Breast epithelium (tissue), 3 donors: ENCODE data around the gene CASZ1.

ENCODE experiments used
- CTCF ChIP-seq, 3 donors: fragments of 450-650 bp; IDR thresholded peaks; one replicate each; pipeline ENCODE4 v1.5.1; 2016 to 2017; ENCODE audit warnings: antibody characterized with exemption in 3 of 3, mild to moderate bottlenecking in 3 of 3, moderate library complexity in 3 of 3
- POLR2A ChIP-seq: fragments of 450-650 bp; IDR thresholded peaks from one replicate; pipeline ENCODE4 v1.6.1; 2016; ENCODE audit warnings: antibody characterized with exemption, mild to moderate bottlenecking, moderate library complexity

- TF ChIP-seq POLR2A (no peak), CTCF (IDR thresholded peaks at IDR 0.05) (no peak)
These were observed 207.4 kb downstream of the CASZ1 start for GRCh38 chr1:10589074-10589473.
